WTC11 (cell line): ENCODE results near the gene C20orf141. TPM values are rescaled to one million over a fixed set of nuclear protein-coding genes. Genes with fewer than 3 reads are reported as not detected.
A peak's percentile ranks its signal among the peaks of the same experiment; 100 is the strongest.

Experiments used
- ATAC-seq: fragments of 200-7000 bp; cut with Tn5 transposase; 2 replicates; pipeline ENCODE4 v1.10.0; 2021; ENCODE audit warnings: mild to moderate bottlenecking, moderate library complexity
- CTCF ChIA-PET: fragments of 300-600 bp; sonication (Branson Sonifier 250); formaldehyde crosslinking; loops from one replicate; lab custom pipeline; 2021; ENCODE audit warnings: antibody characterized with exemption; lab: Charles Lee
- POLR2A ChIA-PET: fragments of 350-600 bp; sonication (Branson Sonifier 250); formaldehyde crosslinking; loops from one replicate; lab custom pipeline; 2021; ENCODE audit warnings: antibody characterized with exemption; lab: Charles Lee
- DNase-seq: peaks from one replicate; pipeline ENCODE4 v3.0.0; 2021; ENCODE audit warnings: low spot score
- H3K27ac Mint-ChIP-seq: 2 replicates; pipeline ENCODE4 v1.8.0; 2021; ENCODE audit warnings: mixed read lengths
- H3K27me3 Mint-ChIP-seq: 2 replicates; pipeline ENCODE4 v1.8.0; 2021; ENCODE audit warnings: low read depth, mild to moderate bottlenecking, moderate library complexity, mixed read lengths
- H3K36me3 Mint-ChIP-seq: 2 replicates; pipeline ENCODE4 v1.8.0; 2021; ENCODE audit warnings: mixed read lengths
- H3K4me1 Mint-ChIP-seq: 2 replicates; pipeline ENCODE4 v1.8.0; 2022; ENCODE audit warnings: mixed read lengths
- H3K4me3 Mint-ChIP-seq: 2 replicates; pipeline ENCODE4 v1.8.0; 2021; ENCODE audit warnings: mild to moderate bottlenecking, moderate library complexity, mixed read lengths
- H3K9me3 Mint-ChIP-seq: 2 replicates; pipeline ENCODE4 v1.8.0; 2021; ENCODE audit warnings: mixed read lengths
- AR ChIP-seq: fragments of 250-450 bp; sonication (Bioruptor Pico); IDR thresholded peaks from 2 replicates; pipeline ENCODE4 v1.9.0; 2021; ENCODE audit warnings: mild to moderate bottlenecking
- ELF4 ChIP-seq: sonication (generic); formaldehyde crosslinking; IDR thresholded peaks from 2 replicates; pipeline ENCODE4 v1.8.1; 2022; ENCODE audit warnings: low read depth, mild to moderate bottlenecking, moderate library complexity, missing genetic modification reagents
- ETV6 ChIP-seq: sonication (generic); formaldehyde crosslinking; IDR thresholded peaks from 2 replicates; pipeline ENCODE4 v1.8.1; 2022; ENCODE audit warnings: mild to moderate bottlenecking, missing genetic modification reagents
- GRHL2 ChIP-seq: fragments of 250-450 bp; sonication (Bioruptor Pico); IDR thresholded peaks from 2 replicates; pipeline ENCODE4 v1.8.0; 2022; ENCODE audit warnings: mild to moderate bottlenecking, moderate library complexity; ENCODE audit not compliant: insufficient replicate concordance, severe bottlenecking
- IRF2 ChIP-seq: sonication (generic); formaldehyde crosslinking; IDR thresholded peaks from 2 replicates; pipeline ENCODE4 v1.8.0; 2022; ENCODE audit warnings: low read depth, missing genetic modification reagents, borderline replicate concordance
- MXD4 ChIP-seq: fragments of 250-450 bp; sonication (Bioruptor Pico); IDR thresholded peaks from 2 replicates; pipeline ENCODE4 v1.8.0; 2021; ENCODE audit warnings: mild to moderate bottlenecking, moderate library complexity, borderline replicate concordance
- OVOL2 ChIP-seq: fragments of 250-450 bp; sonication (Bioruptor Pico); IDR thresholded peaks from 2 replicates; pipeline ENCODE4 v1.9.0; 2021; ENCODE audit warnings: mild to moderate bottlenecking, borderline replicate concordance
- RELA ChIP-seq: sonication (generic); formaldehyde crosslinking; IDR thresholded peaks from 2 replicates; pipeline ENCODE4 v1.8.1; 2022; ENCODE audit warnings: missing genetic modification reagents, mild to moderate bottlenecking, borderline replicate concordance
- TEAD4 ChIP-seq: sonication (generic); formaldehyde crosslinking; IDR thresholded peaks from 2 replicates; pipeline ENCODE4 v1.8.0; 2022; ENCODE audit warnings: mild to moderate bottlenecking, missing genetic modification reagents
- USF2 ChIP-seq: sonication (generic); formaldehyde crosslinking; IDR thresholded peaks from 2 replicates; pipeline ENCODE4 v1.8.1; 2023; ENCODE audit warnings: mild to moderate bottlenecking, missing genetic modification reagents, moderate library complexity
- ZBTB43 ChIP-seq: sonication (generic); formaldehyde crosslinking; IDR thresholded peaks from 2 replicates; pipeline ENCODE4 v1.8.1; 2023; ENCODE audit warnings: mild to moderate bottlenecking, missing genetic modification reagents
- ZNF281 ChIP-seq: sonication (generic); formaldehyde crosslinking; IDR thresholded peaks from 2 replicates; pipeline ENCODE4 v1.8.0; 2023; ENCODE audit warnings: mild to moderate bottlenecking, missing genetic modification reagents
- ZNF416 ChIP-seq: fragments of 250-450 bp; sonication (Bioruptor Pico); IDR thresholded peaks from 2 replicates; pipeline ENCODE4 v1.9.0; 2021; ENCODE audit warnings: mild to moderate bottlenecking, inconsistent platforms
- ZNF532 ChIP-seq: fragments of 250-450 bp; sonication (Bioruptor Pico); IDR thresholded peaks from 2 replicates; pipeline ENCODE4 v1.9.0; 2021; ENCODE audit warnings: mild to moderate bottlenecking, borderline replicate concordance
- total RNA-seq: library from RNA; stranded (reverse); gene quantifications from 3 replicates; pipeline ENCODE4 v1.2.3, GENCODE V29; 2021
- TF ChIP-seq, protein P1 (sequence below): sonication (generic); formaldehyde crosslinking; IDR thresholded peaks from 2 replicates; pipeline ENCODE4 v1.8.0; 2023; ENCODE audit warnings: missing genetic modification reagents
- TF ChIP-seq, protein P2 (sequence below): sonication (generic); formaldehyde crosslinking; conservative IDR thresholded peaks from 2 replicates; pipeline ENCODE4 v1.8.1; 2022; ENCODE audit warnings: mild to moderate bottlenecking, missing genetic modification reagents

The C20orf141 gene
- total RNA-seq, 1 experiment from 2014 or later: not detected

DNA sequence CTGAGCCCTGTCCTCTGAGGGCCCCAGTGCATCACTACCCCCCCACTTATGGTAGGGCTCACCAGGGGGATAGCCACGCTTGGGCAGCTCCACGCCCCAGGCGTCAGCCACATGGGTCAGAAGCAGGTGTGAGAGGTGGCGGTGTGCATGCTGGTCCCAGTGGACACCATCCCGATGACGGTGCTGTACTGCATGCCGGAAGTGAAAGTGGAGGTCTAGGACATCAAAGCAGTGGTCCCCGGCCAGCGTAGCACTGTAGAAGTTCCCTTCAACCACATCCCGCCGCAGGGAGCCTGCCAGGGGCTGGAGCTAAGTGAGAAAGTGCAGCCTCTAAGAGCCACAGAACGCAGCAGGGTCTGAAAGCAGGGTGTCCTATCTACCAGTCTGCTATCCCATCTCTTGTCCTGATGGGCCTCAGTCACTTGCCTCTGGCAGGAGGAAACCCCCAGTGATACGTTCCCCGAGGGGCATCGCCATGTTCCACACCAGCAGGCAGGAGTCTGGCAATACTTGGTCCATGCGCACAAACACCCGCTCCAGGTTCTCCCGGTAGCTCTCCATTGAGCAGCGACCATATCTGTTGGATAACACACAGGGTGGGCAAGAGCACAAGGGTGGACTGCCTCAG lies 23.5 kb downstream of the C20orf141 start:
- ATAC-seq: no peak
- POLR2A ChIA-PET: no interaction called here
- DNase-seq: no peak
- H3K4me1 Mint-ChIP-seq: peaks cover 8% of the 10 kb centered on the region
- TF ChIP-seq TEAD4 (CRISPR knock-in tag): no peak
- no peak for TF ChIP-seq AR (CRISPR knock-in tag)
- TF ChIP-seq OVOL2: no peak
- TF ChIP-seq ZBTB43: no peak
- TF ChIP-seq RELA: no peak
- H3K27ac Mint-ChIP-seq: no peak overlapping the region
- H3K27me3 Mint-ChIP-seq: peaks cover 27% of the 10 kb centered on the region
- CTCF ChIA-PET: interaction anchor here (1.4 to 2.0 kb wide), 2 partner anchors 13 to 37 kb away, joined by 4 read pairs; partner anchors contain the start of gene CPXM1
- peaks cover 11% of the 10 kb centered on the region for H3K36me3 Mint-ChIP-seq
- H3K9me3 Mint-ChIP-seq: peaks cover 5% of the 10 kb centered on the region
- no peak overlapping the region for H3K4me3 Mint-ChIP-seq

DNA sequence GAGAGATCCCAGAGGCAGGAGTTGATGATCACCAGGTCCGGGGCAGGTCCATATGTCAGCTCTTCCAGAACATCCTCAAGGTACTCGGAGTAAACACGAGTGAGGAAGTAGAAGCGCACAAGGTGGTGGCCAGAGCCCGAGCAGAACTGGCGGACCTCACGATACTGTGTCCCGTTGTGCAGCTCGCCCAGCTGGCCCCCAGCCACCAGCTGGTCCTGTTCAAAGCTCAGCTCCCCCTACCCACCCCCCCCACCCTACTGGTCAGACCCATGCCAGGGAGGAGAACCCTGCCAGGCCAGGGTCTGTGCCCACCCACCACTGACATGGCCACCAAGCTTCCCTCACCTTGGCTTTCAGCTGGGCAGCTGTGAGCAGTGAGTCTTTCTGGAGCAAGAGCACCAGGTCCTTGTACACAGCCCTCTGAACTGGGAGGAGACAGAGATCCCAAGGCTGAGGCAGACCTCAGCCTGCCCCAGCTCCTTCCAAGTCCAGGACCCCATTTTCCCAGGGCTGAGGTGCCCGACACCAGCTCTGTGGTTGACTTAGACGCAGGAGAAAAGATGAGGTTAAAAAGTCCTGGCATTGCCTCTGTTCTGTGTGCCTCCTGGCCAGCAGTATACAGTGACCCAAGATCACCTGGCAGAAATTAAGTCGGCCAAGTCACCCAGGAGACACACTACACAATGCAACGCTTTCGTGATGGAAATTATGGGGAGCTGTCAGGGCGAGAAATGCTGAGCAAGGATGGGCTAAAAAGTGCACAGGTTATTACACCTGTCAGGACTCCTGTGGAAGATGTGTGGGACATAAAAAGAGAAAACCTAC lies 24.3 kb downstream of the C20orf141 start:
- Mint-ChIP-seq H3K27me3 (peaks cover 27% of the 10 kb centered on the region), H3K4me1 (peaks cover 8% of the 10 kb centered on the region), H3K9me3 (peaks cover 5% of the 10 kb centered on the region), H3K4me3 (peak overlapping the region; percentile 66), H3K27ac (no peak overlapping the region), H3K36me3 (peaks cover 11% of the 10 kb centered on the region)
- DNase-seq: no peak
- ChIA-PET POLR2A (no interaction called here), CTCF (interaction anchor here (1.4 to 2.0 kb wide), 2 partner anchors 13 to 38 kb away, joined by 4 read pairs; partner anchors contain the start of gene CPXM1)
- ATAC-seq: no peak
- no peak for TF ChIP-seq USF2 (CRISPR knock-in tag)
- no peak for TF ChIP-seq OVOL2
- TF ChIP-seq IRF2: no peak
- TF ChIP-seq MXD4 (CRISPR knock-in tag): no peak
- no peak for TF ChIP-seq GRHL2
- TF ChIP-seq ELF4: no peak
- TF ChIP-seq ZNF416 (CRISPR knock-in tag): no peak
- no peak for TF ChIP-seq ZNF281 (CRISPR knock-in tag)
- TF ChIP-seq RELA: no peak
- TF ChIP-seq ZNF532 (CRISPR knock-in tag): no peak
- TF ChIP-seq, protein P1, sequence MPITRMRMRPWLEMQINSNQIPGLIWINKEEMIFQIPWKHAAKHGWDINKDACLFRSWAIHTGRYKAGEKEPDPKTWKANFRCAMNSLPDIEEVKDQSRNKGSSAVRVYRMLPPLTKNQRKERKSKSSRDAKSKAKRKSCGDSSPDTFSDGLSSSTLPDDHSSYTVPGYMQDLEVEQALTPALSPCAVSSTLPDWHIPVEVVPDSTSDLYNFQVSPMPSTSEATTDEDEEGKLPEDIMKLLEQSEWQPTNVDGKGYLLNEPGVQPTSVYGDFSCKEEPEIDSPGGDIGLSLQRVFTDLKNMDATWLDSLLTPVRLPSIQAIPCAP (CRISPR knock-in tag): no peak
- TF ChIP-seq, protein P2, sequence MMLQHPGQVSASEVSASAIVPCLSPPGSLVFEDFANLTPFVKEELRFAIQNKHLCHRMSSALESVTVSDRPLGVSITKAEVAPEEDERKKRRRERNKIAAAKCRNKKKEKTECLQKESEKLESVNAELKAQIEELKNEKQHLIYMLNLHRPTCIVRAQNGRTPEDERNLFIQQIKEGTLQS (CRISPR knock-in tag): no peak
- TF ChIP-seq ETV6 (CRISPR knock-in tag): no peak
- no peak for TF ChIP-seq ZBTB43
